Measurements from ENCODE around the gene FAM83E. TPM values are rescaled to one million over a fixed set of nuclear protein-coding genes. Genes with fewer than 3 reads are reported as not detected.
A peak's percentile ranks its signal among the peaks of the same experiment; 100 is the strongest.

The FAM83E gene
- total RNA-seq, 6 experiments from 2014 or later: 0.22 to 0.37 TPM; not detected in 4

DNA sequence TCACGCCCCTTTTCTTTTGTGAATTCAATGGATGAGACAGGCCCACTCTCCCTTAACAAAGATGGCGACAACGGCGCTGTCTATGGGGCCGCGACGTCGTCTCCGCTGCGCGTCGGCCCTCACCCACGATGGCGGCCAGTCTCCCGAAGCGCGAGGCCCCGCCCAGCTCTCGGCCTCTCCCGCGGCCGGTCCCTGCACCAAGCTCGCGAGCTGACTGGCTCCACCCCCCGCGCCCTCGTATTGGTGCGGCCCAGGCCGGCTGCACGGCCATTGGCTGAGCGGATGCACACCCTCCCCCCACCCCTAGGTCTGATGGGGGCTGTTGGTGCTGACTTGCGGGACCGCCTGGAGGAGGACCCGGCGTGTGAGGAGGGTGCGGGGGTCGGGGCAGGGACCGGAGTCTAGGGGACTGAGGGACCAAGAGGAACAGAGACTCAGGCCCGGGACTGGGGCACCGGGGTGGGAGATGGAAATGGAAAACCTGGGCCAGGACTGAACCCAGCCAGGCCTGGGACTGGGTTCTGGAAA lies 9.3 kb upstream of the FAM83E start:
- peak; percentile 98 to 99 (median 98) for DNase-seq
- intact Hi-C loops (cut with DNase I): no loop called here
- no peaks in the 10 kb centered on the region for H3K9me3 ChIP-seq
- H3K27me3 ChIP-seq: no peaks in the 10 kb centered on the region
- peak overlapping the region; percentile 46 to 61 (median 55) for H3K4me3 ChIP-seq
- WGBS (ENCODE audit: insufficient coverage, low coverage, low lambda C conversion rate, missing lambda C conversion rate): 1% methylated on average over 39 of the region's 40 CpGs
- no peaks in the 10 kb centered on the region for H3K36me3 ChIP-seq
- peaks cover 0 to 44% (median 13%) of the 10 kb centered on the region in 4 donors for H3K4me1 ChIP-seq
- TF ChIP-seq, protein P1, sequence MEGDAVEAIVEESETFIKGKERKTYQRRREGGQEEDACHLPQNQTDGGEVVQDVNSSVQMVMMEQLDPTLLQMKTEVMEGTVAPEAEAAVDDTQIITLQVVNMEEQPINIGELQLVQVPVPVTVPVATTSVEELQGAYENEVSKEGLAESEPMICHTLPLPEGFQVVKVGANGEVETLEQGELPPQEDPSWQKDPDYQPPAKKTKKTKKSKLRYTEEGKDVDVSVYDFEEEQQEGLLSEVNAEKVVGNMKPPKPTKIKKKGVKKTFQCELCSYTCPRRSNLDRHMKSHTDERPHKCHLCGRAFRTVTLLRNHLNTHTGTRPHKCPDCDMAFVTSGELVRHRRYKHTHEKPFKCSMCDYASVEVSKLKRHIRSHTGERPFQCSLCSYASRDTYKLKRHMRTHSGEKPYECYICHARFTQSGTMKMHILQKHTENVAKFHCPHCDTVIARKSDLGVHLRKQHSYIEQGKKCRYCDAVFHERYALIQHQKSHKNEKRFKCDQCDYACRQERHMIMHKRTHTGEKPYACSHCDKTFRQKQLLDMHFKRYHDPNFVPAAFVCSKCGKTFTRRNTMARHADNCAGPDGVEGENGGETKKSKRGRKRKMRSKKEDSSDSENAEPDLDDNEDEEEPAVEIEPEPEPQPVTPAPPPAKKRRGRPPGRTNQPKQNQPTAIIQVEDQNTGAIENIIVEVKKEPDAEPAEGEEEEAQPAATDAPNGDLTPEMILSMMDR (IDR thresholded peaks at IDR 0.05): no peak
- TF ChIP-seq POLR2A (IDR thresholded peaks at IDR 0.05): no peak
- peak; percentile 69 to 83 (median 78) for ATAC-seq
- peak overlapping the region; percentile 44 to 65 (median 64) for H3K27ac ChIP-seq

DNA sequence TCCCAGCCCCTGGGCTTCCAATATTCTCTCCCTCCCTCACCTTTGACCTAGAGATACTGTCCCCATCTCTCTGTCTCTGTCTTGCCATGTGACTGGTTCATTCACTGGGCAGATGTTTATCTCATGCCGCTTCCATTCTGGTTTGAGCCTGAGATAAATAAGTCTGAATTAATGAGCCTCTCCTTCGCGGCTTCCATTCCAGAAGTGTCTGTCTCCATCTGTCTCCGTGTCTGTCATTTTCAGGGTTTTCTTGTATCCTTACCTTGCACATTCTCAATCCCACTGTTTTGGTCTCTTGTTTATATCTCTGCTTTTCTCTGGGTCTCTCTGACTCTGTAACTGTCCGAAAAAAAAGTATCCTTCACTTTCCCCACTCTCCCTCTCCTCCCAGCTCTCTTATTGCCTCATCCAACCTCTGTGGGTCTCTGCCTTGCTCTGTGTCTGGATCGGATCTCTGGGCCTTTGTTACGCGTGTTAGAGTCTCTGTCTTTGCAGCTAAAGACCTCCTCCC lies 8.7 kb upstream of the FAM83E start:
- no peaks in the 10 kb centered on the region for H3K9me3 ChIP-seq
- H3K36me3 ChIP-seq: no peaks in the 10 kb centered on the region
- H3K4me3 ChIP-seq: peak overlapping the region in 2 of 3 donors; percentile 55 to 61
- no peak for ATAC-seq
- no peaks in the 10 kb centered on the region for H3K27me3 ChIP-seq
- intact Hi-C loops (cut with DNase I): no loop called here
- no peak for DNase-seq
- peak overlapping the region; percentile 44 to 65 (median 64) for H3K27ac ChIP-seq
- peaks cover 0 to 44% (median 13%) of the 10 kb centered on the region in 4 donors for H3K4me1 ChIP-seq
- TF ChIP-seq, protein P1 (IDR thresholded peaks at IDR 0.05): no peak
- no peak for TF ChIP-seq POLR2A (IDR thresholded peaks at IDR 0.05)
- WGBS (ENCODE audit: insufficient coverage, low coverage, low lambda C conversion rate, missing lambda C conversion rate): 36% methylated on average over 8 of the region's 8 CpGs

DNA sequence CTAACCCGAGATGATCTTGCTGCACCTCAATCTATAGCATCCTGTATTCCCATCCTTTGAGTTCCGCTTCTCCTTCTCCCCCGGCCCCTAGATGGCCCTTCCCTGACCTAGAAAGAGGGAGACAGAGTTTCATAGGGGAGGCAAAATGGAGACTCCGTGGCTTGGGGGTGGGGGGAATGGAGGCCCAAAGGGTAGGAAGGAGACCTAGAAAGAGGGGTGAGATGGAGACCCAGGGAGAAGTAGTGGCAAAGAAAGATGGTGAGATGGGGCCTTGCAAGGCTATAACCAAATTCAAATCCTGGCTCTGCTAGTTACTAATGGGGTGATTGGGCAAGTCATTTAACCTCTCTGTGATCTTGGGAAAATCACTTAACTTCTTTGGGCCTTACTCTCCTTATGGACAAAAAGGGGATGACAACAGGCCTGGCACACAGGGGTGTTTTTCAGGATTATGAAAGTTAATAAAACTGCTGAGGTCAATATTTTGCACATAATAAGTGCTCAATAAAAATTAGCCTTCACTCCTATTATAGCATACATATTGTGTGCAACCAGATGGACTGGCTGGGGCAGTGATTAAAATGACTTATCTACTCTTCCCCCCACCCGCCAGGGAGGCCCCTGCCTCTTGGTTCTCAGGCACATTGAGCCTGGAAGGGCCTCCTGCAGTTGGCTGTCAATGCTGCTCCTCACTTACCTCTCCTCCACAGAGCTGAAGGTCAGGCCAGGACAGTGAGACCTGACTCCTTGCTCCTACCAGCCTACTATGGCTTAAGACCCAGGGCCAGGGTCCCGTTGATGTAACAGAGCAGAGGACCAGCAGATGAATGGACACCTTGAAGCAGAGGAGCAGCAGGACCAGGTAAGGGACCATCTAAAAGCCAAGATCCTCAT lies 5.1 kb upstream of the FAM83E start:
- DNase-seq (no peak), ATAC-seq (no peak)
- Histone ChIP-seq H3K9me3 (no peaks in the 10 kb centered on the region), H3K27ac (peak overlapping the region; percentile 82 to 87 (median 84)), H3K4me1 (peaks cover 0 to 36% (median 15%) of the 10 kb centered on the region in 4 donors), H3K36me3 (peaks cover 0 to 28% (median 15%) of the 10 kb centered on the region in 4 donors), H3K4me3 (peak overlapping the region; percentile 41 to 91 (median 70)), H3K27me3 (no peaks in the 10 kb centered on the region)
- 17% methylated on average over 5 of the region's 6 CpGs for WGBS (ENCODE audit: insufficient coverage, low coverage, low lambda C conversion rate, missing lambda C conversion rate)
- TF ChIP-seq, protein P1 (IDR thresholded peaks at IDR 0.05): peak in 1 of 4 donors; percentile 30
- TF ChIP-seq POLR2A (IDR thresholded peaks at IDR 0.05): no peak
- intact Hi-C loops (cut with DNase I): no loop called here

DNA sequence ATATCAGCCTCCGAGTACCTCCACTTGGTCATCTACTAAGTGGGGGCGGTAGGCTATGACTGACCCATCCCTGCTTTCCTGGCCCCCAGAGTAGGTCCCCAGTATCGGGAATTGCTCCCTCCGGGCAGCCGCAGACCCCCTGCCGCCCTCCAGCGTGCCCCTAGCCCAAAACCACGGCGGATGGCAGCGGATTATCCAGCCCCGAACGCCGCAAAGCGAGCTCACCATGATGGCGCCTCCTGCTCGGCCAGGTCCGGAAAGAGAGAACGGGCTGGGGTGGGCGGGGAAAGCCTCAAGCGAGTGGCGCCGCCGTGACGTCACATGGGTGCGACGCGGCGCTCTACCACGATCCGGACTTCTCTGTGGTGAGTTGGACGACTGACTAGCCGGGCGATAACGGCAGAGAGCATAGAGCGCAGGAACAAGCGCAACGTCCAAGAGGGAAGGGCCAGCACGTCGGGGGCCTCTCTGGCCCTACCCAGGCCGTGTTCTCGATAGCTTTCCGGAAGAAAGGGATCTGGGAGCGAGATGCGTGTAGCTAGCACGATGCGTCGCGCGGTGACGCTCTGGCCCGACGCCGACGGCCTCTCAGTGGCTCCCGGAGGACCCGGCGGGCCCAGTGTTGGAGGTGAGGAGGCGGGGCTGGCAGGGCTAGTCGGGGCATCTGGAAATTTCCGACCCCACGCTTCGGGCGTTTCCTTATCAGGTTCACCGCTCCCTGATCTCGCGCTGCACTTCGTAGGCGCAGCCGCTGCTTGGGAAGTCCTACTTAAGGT lies 4.2 kb upstream of the FAM83E start, which contains the start of the genes RPL18 and SPHK2:
Gene RPL18 (minus strand): TSS at position 263 of the 776 bp plus-strand sequence. CDS start 35 bp downstream, at position 228.
Gene SPHK2 (plus strand): TSS at position 591 of the 776 bp plus-strand sequence. CDS start 1,009 bp downstream, outside the sequence.
- H3K4me3 ChIP-seq: peak within 1 kb of the TSS; percentile 64 to 91 (median 70)
- peak; percentile 94 for TF ChIP-seq POLR2A (IDR thresholded peaks at IDR 0.05)
- TF ChIP-seq, protein P1 (IDR thresholded peaks at IDR 0.05): peak in 1 of 4 donors; percentile 4
- intact Hi-C loops (cut with DNase I): no loop called here
- peaks cover 0 to 28% (median 16%) of the 10 kb centered on the region in 4 donors for H3K36me3 ChIP-seq
- peak; percentile 98 for DNase-seq
- peaks cover 0 to 35% (median 15%) of the 10 kb centered on the region in 4 donors for H3K4me1 ChIP-seq
- H3K27me3 ChIP-seq: no peaks in the 10 kb centered on the region
- peak; percentile 84 to 90 (median 88) for ATAC-seq
- H3K9me3 ChIP-seq: no peaks in the 10 kb centered on the region
- WGBS (ENCODE audit: insufficient coverage, low coverage, low lambda C conversion rate, missing lambda C conversion rate): 0% methylated on average over 20 of the region's 69 CpGs
- peak within 1 kb of the TSS; percentile 82 to 87 (median 84) for H3K27ac ChIP-seq

Data from right lobe of liver (tissue), 6 donors.